PFSK-1 (cell line): ENCODE measurements around the gene ZNF736.

Experiments used
- POLR2AphosphoS5 ChIP-seq: IDR thresholded peaks from 2 replicates; pipeline ENCODE4 v1.6.1; 2012; ENCODE audit warnings: low read depth, mild to moderate bottlenecking, control low read depth, low read length, moderate library complexity
- SIN3A ChIP-seq: IDR thresholded peaks from 2 replicates; pipeline ENCODE4 v1.6.1; 2012; ENCODE audit warnings: mild to moderate bottlenecking, low read length, moderate library complexity, borderline replicate concordance; ENCODE audit not compliant: insufficient read depth
- TF ChIP-seq, protein P1 (sequence below), 2 experiments: IDR thresholded peaks; 2 replicates each; pipeline versions ENCODE4 v1.6.1 to v1.8.0; 2011 to 2012; ENCODE audit warnings: low read depth in 2 of 2, low read length in 2 of 2, control low read depth in 1 of 2, inconsistent platforms in 1 of 2, mild to moderate bottlenecking in 1 of 2, moderate library complexity in 1 of 2; ENCODE audit not compliant: insufficient read depth in 1 of 2

DNA sequence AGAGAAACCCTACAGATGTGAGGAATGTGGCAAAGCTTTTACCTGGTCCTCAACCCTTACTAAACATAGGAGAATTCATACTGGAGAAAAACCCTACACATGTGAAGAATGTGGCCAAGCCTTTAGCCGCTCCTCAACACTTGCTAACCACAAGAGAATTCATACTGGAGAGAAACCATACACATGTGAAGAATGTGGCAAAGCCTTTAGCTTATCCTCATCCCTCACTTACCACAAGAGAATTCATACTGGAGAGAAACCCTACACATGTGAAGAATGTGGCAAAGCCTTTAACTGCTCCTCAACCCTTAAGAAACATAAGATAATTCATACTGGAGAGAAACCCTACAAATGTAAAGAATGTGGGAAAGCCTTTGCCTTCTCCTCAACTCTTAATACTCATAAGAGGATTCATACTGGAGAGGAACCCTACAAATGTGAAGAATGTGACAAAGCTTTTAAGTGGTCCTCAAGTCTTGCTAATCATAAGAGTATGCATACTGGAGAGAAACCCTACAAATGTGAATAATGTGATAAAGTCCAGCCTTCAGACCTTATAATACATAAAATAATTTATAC lies 47.3 kb upstream of the ZNF736 start:
- no peak for TF ChIP-seq SIN3A
- TF ChIP-seq POLR2AphosphoS5, result no peak
- TF ChIP-seq, protein P1, sequence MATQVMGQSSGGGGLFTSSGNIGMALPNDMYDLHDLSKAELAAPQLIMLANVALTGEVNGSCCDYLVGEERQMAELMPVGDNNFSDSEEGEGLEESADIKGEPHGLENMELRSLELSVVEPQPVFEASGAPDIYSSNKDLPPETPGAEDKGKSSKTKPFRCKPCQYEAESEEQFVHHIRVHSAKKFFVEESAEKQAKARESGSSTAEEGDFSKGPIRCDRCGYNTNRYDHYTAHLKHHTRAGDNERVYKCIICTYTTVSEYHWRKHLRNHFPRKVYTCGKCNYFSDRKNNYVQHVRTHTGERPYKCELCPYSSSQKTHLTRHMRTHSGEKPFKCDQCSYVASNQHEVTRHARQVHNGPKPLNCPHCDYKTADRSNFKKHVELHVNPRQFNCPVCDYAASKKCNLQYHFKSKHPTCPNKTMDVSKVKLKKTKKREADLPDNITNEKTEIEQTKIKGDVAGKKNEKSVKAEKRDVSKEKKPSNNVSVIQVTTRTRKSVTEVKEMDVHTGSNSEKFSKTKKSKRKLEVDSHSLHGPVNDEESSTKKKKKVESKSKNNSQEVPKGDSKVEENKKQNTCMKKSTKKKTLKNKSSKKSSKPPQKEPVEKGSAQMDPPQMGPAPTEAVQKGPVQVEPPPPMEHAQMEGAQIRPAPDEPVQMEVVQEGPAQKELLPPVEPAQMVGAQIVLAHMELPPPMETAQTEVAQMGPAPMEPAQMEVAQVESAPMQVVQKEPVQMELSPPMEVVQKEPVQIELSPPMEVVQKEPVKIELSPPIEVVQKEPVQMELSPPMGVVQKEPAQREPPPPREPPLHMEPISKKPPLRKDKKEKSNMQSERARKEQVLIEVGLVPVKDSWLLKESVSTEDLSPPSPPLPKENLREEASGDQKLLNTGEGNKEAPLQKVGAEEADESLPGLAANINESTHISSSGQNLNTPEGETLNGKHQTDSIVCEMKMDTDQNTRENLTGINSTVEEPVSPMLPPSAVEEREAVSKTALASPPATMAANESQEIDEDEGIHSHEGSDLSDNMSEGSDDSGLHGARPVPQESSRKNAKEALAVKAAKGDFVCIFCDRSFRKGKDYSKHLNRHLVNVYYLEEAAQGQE (IDR thresholded peaks at IDR 0.05; ENCODE audit: insufficient read depth in 1 of 2, low read depth in 2 of 2, low read length in 2 of 2), result no peak
